ENCODE measurements around the gene DLST.
A peak's percentile ranks its signal among the peaks of the same experiment; 100 is the strongest.

DLST gene

DNA sequence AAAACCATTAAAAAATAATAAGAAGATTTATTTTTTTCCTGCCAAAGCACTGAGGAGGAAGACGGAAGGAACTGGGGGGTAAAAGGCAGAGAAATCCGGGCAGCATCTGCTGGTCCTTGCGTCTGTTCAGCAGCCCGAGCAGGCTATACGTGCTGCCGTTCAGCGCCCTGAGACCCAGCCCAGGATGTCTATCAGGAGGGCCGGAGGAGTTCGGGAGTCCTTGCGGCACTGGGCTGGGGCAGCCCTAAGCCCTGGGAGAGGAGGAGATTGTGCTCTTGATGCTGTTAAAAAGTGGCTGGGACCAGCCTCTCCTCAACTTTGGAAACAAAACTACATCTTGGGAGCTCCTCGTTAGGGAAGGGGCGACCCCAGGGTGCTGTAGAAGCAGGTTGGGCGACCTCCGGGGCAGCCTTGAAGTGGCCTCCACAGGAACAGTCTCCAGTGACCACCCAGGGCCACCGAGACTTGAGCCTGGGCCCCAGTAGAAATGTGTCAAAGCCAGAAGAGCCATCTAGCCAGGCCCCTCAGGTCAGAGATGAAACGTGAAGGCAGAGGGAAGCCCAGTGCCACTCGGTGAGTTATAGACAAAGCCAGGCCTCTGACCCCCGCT is 59.3 kb downstream of the DLST start:
- no peak for DNase-seq (ENCODE audit: low spot score)

DNA sequence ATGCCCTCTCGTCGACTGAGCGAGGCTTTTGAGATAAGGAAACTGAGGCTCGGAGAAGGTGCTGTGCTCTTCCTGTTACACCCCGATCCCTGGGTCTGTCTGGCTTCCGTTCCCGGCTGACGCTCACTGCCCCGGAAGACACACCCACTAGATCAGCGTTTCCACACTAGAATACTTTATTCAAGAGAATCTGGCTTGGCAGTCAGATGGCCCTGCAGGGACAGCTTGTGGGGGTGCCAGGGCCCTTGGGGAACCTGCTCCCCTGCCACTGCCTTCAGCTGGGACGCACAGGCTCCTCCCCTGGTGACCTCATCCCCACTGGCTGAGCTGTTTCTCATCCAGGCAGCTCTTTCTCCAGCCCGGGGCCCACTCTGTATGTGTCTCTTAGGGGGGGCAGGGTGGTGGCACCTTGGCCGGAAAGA is 60.0 kb downstream of the DLST start:
- peak; percentile 51 for DNase-seq (ENCODE audit: low spot score)

DNA sequence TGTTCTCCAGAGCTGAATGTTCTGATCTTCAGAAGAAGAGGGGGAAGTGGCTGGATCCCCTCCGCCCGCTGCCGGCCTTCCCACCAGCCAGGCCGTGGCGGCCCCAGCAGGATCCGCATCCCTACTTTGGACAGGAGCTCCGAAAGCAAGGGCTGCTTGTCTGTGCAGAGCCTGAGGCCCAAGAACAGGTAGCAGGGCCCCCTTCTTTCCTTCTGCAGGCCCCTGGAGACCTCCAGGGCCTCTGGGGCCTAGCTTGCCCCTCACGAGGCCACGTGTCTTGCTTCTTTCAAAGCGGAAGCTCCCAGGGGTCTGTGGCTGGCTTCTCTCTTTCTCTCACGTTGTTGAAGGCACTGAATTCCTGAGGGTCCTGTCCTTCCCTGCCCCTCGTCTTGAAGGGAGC is 60.5 kb downstream of the DLST start:
- DNase-seq (ENCODE audit: low spot score), result no peak

DNA sequence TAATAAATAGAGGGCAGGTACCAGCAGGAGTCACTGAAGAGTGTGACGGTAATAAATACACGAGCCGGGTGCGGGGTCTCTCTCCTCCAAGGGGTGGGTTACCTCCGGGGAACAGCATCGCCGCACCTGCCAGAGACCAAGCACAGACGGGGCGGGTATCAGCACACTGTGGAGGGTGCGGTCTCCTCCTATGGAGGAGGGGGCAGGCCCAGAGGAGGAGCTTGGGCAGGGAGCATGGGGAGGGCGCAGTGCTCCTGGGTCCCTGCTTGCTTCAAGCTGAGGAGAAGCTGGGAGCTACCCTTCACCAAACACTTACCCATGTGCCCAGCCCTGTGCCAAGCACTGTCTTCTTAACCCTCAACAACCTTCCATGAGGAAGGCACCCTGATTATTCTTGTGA is 60.9 kb downstream of the DLST start:
- no peak for DNase-seq (ENCODE audit: low spot score)

DNA sequence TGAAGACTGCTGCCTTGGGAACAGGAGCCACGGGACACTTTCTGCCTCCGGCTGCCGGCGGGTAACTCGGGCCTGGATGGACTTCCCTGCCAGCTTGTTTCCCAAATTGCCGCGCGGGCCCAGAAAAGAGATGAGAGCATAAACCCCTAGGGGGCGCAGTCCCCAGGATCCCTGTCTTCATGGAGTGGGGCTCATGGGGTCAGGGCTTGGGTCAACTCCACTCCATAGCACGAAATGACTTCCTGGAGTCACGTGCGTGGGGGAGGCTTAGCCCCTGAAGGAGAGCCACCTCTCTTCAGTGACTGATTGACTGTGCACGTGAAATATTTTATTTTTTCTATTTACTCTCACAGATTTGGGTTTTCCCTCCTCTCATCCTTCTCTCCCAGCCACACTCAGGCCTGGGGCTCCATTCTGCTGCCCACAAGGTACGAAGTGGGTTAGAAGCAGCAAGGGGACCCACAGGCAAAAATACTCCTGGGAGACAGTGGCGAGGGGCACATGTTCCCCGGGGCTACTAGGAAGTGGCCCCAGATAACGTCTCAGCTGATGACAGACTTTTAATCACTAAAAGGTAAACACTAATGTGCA is 63.6 kb downstream of the DLST start:
- peak; percentile 12 for DNase-seq (ENCODE audit: low spot score)

DNA sequence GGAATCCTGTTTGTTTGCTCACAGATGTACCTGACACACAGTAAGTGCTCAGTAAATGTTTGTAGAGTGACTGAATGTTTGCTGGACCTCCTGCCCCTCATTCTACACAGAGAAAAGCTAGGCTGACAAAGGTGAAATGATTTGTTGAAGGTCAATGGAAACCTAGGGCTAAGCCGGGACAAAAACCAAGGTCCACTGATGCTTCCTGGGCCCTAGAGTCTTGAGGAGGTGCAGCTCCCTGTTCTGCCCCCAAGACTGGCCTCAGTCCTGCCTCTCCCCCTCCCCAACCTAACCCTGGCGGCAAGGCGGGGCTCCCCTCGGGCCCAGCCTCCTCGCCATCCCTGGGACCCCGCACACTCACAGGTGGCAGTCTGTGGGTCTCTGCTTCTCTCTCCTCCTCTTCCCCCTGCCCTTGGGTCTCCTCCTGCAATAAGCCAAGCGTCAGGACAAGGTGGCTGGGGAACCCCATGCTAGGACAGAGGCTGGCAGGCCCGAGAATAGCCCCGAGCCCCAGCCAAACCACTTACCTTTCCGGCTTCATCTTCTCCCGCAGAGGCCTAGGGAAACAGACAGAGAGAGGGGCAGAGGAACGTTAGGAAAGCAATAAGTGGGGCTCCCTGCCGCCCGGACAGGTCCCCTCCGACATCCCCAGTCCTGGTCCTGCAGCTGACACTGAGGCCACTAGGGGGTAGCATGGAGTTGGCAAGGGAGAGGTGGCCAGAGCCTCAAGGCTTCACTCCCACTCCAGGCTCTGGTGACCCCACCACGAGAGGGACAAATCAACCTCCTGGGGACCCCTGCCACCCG is 64.3 kb downstream of the DLST start:
- DNase-seq (ENCODE audit: low spot score), result peak; percentile 79

DNA sequence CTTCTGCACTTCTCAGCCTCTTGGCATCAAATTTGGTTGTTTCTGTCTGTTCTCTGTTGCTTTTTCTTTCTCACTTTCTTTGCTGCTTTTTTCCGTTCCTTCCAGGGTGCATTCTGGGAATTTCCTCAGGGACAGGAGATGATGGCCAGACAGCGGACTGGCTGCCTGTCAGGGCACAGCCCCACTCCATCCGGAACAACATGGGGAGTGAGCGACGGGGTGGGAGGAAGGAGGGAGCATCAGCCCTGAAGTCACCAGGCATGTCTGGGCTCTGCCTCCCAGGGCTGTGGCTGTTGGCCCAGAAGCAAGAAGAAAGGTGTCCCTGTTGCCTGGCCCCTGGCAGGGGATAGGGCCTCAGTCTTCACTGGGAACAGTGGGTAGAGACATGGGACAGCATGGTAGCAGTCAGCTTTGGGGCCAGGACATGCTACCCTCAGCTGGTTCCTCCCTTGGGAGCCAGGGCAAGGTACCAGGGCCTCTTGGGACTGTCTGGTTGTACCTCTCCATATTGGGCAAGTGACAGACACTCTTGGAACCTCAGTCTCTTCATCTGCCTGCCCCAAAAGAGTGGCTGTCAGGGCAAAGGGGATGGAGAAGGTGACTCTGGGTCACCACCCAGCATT is 65.1 kb downstream of the DLST start:
- no peak for DNase-seq (ENCODE audit: low spot score)

DNA sequence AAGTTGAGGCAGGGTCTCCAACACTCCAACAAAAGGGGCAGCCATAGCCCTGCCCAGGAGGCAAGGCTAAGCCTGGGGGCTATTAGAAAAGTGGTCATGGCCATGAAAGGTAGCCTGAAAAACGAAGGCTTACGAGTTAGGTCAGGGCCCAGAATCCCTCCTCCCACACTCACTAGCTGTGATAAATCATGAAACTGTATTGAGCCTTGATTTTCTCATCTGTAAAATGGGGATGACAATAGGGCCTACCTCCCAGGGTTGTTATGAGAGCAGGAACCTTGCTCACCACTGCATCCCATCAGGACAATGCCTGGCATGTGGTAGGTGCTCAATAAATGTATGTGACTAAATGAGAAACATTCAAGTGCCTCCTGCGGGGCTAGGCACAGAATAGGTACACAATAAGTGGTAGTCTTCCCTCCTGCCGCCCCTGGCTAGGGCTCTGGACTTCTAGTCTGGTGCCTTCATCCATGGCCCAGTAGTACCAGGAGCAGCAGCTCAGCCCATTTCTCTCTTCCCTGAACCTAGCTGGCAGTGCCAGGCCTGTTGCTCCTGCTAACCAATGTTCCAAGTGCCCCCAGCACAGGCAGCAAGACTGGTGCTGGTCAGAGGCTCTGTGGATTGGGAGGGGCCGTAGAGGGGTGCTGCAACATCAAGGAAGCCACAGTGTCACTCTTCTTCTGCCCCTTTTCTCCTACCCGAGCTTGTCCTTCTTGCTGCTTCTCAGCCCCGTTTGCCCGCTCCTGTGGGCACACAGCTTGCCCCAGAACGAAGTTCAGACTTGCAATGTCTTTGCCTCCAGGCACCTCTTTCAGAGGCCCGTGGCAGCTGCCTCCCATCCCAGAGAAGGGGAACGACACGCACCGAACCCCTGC is 65.9 kb downstream of the DLST start:
- no peak for DNase-seq (ENCODE audit: low spot score)

DNA sequence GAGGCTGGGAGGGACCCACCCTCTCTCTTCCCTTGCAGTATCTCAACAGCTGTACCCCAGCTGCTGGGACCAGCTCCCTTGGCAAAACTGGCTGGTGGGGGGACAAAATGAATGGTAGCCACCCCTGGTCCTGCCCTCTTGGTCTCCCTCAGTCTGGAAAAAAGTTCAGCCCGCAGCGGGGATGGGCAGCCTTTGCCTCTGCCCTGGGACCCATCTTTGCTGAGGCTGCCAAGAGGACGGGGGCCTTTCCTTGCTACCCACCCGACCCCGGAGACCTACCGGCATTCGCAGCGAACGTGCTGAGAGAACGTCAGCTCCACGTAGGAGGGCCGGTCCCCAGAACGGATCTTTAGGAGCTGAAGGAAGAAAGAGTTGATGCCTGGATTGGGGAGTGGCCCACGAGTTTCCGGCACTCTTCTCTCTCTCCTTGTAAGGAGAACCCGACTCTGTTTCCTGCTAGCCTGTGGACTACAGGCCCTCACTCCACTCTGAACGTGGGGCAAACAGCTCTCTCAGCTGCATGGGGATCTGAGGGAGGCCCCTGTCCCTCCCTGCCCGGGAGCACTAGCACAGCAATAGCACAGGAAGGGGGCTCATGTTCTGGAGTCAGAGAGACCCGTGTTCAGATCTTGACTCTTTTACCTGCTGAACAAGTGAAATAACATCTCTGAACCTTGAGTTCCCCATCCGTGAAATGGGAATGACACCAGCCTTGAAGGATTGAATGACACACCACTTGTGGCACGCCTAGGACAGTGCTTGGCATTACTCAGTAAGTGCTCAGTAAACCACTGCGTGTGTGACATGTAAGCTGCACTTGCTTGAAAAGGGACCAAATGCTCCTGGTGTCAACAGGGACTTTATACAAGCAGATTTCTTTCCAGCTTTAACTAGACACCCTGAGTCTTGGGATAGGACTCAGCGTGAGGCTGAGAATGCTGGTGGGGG is 66.8 kb downstream of the DLST start:
- no peak for DNase-seq (ENCODE audit: low spot score)

DNA sequence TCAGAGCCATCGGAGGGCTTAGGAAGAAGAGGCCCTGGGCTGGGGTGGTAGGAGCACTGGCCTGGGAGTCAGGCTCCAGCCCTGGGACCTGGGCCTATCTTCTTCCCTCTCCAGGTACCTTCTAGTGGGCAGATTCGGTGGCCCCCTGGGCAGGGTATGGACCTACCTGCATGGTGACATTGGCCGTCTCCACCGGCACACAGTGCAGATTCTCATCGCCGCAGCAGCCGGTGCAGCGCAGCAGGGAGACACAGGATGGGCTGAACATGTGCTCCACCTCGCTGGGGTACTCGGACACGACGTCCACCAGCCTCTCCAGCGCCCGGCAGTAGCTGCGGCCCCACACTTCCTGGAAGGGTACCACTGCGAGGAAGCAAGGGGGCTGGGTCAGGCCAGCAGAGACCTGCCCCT is 67.5 kb downstream of the DLST start:
- DNase-seq (ENCODE audit: low spot score), result no peak

DNA sequence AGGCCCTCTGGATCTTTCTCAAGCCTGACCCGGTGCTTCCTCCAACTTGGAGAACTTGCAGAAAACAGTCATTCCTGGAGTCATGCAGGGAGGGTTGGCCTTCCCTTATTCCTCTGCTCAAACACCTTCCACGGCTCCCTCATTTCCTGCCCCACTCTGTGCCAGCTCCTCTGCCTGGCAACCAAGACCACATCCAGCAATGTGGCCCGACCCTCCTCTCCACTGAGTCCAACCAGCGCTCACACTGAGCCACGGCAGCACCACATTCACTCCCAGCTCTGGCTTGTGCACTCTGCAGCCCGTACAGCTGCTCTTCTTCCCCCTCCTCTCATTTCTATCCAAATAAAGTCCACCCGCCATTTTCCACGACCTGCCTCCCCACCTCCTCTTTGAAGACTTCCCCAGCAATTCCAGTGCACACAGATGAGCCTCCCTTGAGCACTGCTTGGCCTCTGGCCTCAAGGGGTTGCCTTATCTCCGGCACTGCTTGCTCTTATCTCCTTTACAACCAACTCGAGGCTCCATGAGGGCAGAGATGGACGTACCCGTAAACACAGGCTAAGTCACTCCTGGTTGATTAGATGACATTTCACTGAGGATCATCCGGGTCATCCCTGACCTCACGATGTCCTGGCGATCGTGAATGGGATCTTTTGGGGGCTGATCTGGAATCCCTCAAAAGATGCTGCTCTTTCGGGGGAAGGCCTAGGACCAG is 68.3 kb downstream of the DLST start:
- no peak for DNase-seq (ENCODE audit: low spot score)

DNA sequence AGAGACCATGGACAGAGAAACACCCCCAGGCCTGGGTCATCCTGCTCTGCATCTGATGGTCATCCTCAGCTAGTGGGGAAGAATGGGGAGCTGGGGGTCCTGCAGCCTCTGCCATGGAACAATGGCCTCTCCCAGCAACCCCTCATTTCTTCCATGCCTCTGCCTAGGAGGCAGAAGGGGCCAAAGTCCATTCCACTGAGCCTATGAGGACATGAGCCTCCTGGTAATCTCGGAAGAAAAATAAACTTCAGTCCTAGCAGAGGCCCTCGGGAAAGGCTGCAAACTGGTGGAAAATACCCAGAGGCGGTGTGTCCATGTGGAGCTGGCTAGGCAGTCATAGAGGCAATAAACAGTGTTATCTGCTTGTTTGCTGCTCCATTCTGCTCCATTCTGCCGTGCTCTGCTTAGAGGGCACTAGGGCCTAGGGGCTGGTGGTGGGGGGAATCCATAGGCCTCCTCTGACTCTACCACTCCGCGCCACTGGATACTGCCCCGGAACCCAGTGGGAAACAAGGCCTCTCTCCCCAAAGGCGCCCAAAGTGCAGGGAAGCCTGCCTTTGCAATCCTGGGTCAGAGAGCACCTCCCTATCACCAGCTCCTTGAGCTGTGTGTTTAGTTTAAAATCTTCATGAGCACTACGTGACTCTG is 69.2 kb downstream of the DLST start:
- no peak for DNase-seq (ENCODE audit: low spot score)

DNA sequence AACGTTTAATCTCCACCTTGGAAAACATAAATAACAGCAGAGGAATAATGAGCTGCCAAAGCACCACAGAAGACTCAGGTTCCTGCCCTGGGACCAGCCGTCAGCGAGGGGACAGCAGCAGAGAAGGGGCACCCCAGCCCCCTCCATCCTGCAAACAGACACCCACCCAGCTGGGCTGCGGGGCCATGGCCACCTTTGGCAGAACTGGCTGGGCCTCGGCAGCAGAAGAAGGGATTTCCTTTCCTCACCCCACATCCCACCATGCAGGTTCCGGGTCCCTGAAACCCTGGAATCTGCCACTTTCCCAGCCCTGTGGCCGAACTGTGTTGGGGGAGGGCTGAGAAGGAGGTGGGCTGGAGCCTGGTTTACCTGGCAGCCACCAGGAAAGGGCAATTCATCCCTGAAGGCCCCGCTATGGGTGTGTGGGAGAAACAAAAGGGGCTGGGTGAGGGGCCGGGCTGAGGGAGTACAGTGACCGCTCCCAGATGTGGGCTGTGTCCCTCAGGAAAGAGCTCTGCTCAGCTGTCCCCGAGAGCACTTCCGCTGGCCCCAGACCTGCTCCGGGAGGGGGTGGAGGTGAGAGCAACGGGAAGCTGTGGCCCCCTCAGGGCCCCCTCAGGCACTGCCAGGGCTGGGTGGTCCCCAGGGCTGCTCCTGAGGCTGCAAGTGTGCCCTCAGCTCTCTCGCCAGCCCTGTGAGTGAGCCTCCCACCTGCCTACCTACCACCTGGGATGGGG is 69.9 kb downstream of the DLST start:
- DNase-seq (ENCODE audit: low spot score), result no peak

DNA sequence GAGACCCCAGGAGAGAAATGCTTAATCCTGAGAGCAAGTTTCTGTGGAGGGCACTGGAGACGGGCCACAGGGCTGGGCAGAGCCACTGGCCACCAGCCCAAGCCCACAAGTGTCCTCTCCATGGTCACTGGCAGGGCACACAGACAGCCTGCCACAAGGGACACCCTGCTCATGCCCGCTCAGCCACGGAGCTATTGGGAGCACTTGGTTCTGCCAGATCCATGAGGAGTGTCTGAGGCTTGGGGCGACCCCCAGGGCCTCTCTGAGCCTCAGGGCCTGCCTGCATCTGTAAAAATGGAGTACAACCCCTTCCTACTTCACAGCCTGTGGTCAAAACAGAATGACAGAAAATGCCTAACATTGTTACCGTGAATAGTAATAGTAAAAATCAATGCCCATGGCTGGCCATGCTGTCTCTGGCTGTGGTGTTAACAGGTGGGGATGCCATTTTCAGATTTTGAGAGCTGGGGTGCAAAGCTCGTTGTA is 70.5 kb downstream of the DLST start:
- DNase-seq (ENCODE audit: low spot score), result no peak

DNA sequence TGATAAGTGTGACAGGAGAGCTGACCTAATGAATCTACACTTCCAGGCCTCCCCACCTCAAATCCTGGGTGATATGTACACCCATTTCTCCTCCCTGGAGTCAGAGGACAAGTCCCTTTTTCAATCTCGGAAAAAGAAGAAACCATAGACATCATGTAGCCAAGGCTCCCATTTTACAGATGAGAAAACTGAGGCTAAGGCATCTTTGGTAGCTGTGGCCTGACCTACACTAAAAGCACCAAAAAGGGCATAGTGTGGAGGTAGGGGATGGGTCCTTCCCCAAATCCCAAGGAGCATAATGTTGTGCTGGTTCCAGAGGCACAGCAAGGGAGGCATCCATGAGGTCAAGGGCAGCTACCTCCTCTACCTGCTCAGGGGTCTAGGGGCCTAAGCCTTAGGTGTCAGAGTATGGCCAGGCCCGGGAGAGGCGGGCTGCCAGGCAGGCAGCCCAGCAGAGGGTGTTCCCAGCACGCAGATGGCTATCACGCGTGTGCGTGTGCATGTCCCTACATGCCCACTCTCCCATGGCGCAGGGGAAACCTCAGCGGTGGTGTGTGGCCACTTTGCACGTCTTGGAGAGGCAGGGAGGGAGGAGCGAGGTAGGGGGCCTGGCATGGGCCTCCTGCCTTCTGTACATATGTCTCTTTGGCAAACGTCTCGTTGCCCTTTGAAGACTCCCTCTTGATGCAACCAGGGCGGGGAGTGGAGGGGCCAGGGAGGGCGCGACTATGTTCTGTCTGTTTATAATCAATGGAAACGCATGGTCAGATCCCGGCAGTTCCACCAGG is 71.2 kb downstream of the DLST start:
- no peak for DNase-seq (ENCODE audit: low spot score)

All from CD4-positive, alpha-beta T cell treated with Interleukin-15 for 4 hours (primary cell).